ENCODE measurements around the gene CAPG. TPM values are rescaled to one million over a fixed set of nuclear protein-coding genes. Genes with fewer than 3 reads are reported as not detected.
A peak's percentile ranks its signal among the peaks of the same experiment; 100 is the strongest.

CAPG gene
- total RNA-seq, 1 experiment from 2014 or later = 202 TPM

DNA sequence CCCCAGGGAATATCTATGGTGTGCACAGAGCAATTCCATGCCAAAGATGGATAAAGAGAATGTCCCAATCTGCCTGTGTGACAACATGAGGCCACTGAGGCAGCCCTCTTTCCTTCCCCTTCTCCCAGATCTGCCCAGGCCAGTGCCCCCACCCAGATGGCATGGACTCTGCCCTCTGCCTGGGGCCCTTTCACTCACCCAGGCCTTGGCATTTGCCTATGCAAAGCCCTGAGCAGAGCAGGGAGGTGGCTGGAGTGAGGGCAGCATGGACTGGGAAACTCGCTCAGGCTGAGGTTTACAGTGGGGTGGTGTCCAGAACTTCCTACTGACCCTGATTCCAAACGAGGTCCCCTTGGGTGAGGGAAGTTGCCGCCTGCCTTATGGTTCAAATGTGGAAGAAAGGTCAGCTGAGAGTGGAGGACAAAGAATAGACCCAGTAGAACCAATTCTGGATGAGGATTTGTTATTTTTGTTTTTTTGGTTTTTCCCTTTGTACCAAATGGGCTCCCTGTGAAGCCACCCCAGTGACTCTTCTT, 17.2 kb upstream of the CAPG start:
- Histone ChIP-seq H3K36me3 (ENCODE audit: control insufficient read depth, insufficient read depth, low read length) (no peaks in the 10 kb centered on the region), H3K4me3 (ENCODE audit: low read depth in 2 of 2, low read length in 2 of 2) (no peak overlapping the region), H3K9me3 (ENCODE audit: control insufficient read depth, insufficient read depth, low read depth, low read length) (no peaks in the 10 kb centered on the region), H3K4me1 (ENCODE audit: control insufficient read depth, insufficient read depth, low read length) (peaks cover 24% of the 10 kb centered on the region), H3K27ac (ENCODE audit: low read length) (peak overlapping the region; percentile 87), H3K27me3 (ENCODE audit: control insufficient read depth, insufficient read depth, low read length) (no peaks in the 10 kb centered on the region)
- BruUV-seq (replicated peaks) = no TSS peak
- in situ Hi-C loops (cut with HindIII; ENCODE audit: low pct_unique_long_range_greater_than_20kb, low sequenced_read_pairs) = no loop called here
- CTCF ChIA-PET = no interaction called here
- POLR2A ChIA-PET = interaction anchor here (2.0 kb wide), 1 partner anchor 121 kb away, joined by 6 read pairs; no protein-coding TSS in a partner anchor
- intact Hi-C loops (cut with micrococcal nuclease; ENCODE audit: unreplicated experiment) = loop anchor here (10.0 kb wide), 1 partner anchor 67 kb away; no protein-coding TSS in a partner anchor
- no peak for ATAC-seq
- TF ChIP-seq SIN3A (IDR thresholded peaks at IDR 0.05; ENCODE audit: borderline replicate concordance, insufficient read depth, low read depth, low read length) = no peak
- TF ChIP-seq REST (IDR thresholded peaks at IDR 0.05; ENCODE audit: insufficient read depth in 1 of 2, low read depth in 2 of 2, low read length in 1 of 2) = no peak
- TF ChIP-seq TCF7L2 (IDR thresholded peaks at IDR 0.05; ENCODE audit: low read depth, low read length) = no peak
- no peak for TF ChIP-seq POLR2AphosphoS5 (IDR thresholded peaks at IDR 0.05; ENCODE audit: low read depth, low read length)
- TF ChIP-seq CTCF (IDR thresholded peaks at IDR 0.05) = no peak
- DNase-seq (ENCODE audit: low read depth, low spot score) = no peak

GRCh38 chr2:85425588-85425987, 15.4 kb upstream of the CAPG start:
- Histone ChIP-seq H3K27me3 (ENCODE audit: control insufficient read depth, insufficient read depth, low read length) (no peaks in the 10 kb centered on the region), H3K4me3 (ENCODE audit: low read depth in 2 of 2, low read length in 2 of 2) (no peak overlapping the region), H3K36me3 (ENCODE audit: control insufficient read depth, insufficient read depth, low read length) (no peaks in the 10 kb centered on the region), H3K9me3 (ENCODE audit: control insufficient read depth, insufficient read depth, low read depth, low read length) (no peaks in the 10 kb centered on the region), H3K27ac (ENCODE audit: low read length) (peak overlapping the region; percentile 87; the same call in 1 of the 2 replicates), H3K4me1 (ENCODE audit: control insufficient read depth, insufficient read depth, low read length) (peaks cover 27% of the 10 kb centered on the region)
- BruUV-seq (replicated peaks) = no TSS peak
- intact Hi-C loops (cut with micrococcal nuclease; ENCODE audit: unreplicated experiment) (loop anchor here (10.0 kb wide), 1 partner anchor 69 kb away; no protein-coding TSS in a partner anchor), in situ Hi-C loops (cut with HindIII; ENCODE audit: low pct_unique_long_range_greater_than_20kb, low sequenced_read_pairs) (no loop called here)
- DNase-seq (ENCODE audit: low read depth, low spot score) (no peak), ATAC-seq (no peak)
- TF ChIP-seq CTCF (IDR thresholded peaks at IDR 0.05) (no peak), TCF7L2 (IDR thresholded peaks at IDR 0.05; ENCODE audit: low read depth, low read length) (no peak), REST (IDR thresholded peaks at IDR 0.05; ENCODE audit: insufficient read depth in 1 of 2, low read depth in 2 of 2, low read length in 1 of 2) (no peak), POLR2AphosphoS5 (IDR thresholded peaks at IDR 0.05; ENCODE audit: low read depth, low read length) (no peak), SIN3A (IDR thresholded peaks at IDR 0.05; ENCODE audit: borderline replicate concordance, insufficient read depth, low read depth, low read length) (no peak)
- POLR2A ChIA-PET = no interaction called here
- CTCF ChIA-PET = no interaction called here

Measured in Panc1 (cell line).